Erythroblast (primary cell): ENCODE data around the gene GLRA1.

ENCODE experiments used
- GATA1 ChIP-seq: IDR thresholded peaks from 2 replicates; pipeline ENCODE4 v1.6.1; 2011; ENCODE audit warnings: low read depth, mild to moderate bottlenecking, control low read depth, low read length, moderate library complexity
- POLR2A ChIP-seq: IDR thresholded peaks from 2 replicates; pipeline ENCODE4 v1.6.1; 2011; ENCODE audit warnings: mild to moderate bottlenecking, low read length

- TF ChIP-seq POLR2A, result no peak
- no peak for TF ChIP-seq GATA1
Measured at GRCh38 chr5:151829370-151829769, 95.3 kb downstream of the GLRA1 start.
